Activated naive CD8-positive, alpha-beta T cell treated with anti-CD3 and anti-CD28 coated beads, Interleukin-2, amount 50 U/mL, for 24 hours (primary cell): ENCODE data around the gene CHST11.

Experiments used
- ATAC-seq: fragments of 150-1000 bp; cut with Tn5 transposase; one replicate; pipeline ENCODE4 v1.10.0; 2021
- DNase-seq: peaks from one replicate; pipeline ENCODE4 v3.0.0; 2021
- H3K27ac Mint-ChIP-seq: one replicate; pipeline ENCODE4 v1.8.0; 2021; ENCODE audit warnings: mild to moderate bottlenecking, mixed read lengths
- H3K27me3 Mint-ChIP-seq: one replicate; pipeline ENCODE4 v1.8.0; 2021; ENCODE audit warnings: mixed read lengths
- H3K36me3 Mint-ChIP-seq: one replicate; pipeline ENCODE4 v1.8.0; 2021; ENCODE audit warnings: low read depth, mixed read lengths
- H3K4me1 Mint-ChIP-seq: one replicate; pipeline ENCODE4 v1.8.0; 2021; ENCODE audit warnings: mixed read lengths
- H3K4me3 Mint-ChIP-seq: one replicate; pipeline ENCODE4 v1.8.0; 2021; ENCODE audit warnings: mild to moderate bottlenecking, moderate library complexity, mixed read lengths
- H3K9me3 Mint-ChIP-seq: one replicate; pipeline ENCODE4 v1.8.0; 2021; ENCODE audit warnings: mixed read lengths

The CHST11 gene

GRCh38 chr12:104702565-104703139, 245.9 kb downstream of the CHST11 start:
- H3K9me3 Mint-ChIP-seq = no peaks in the 10 kb centered on the region
- ATAC-seq = no peak
- no peak overlapping the region for H3K4me3 Mint-ChIP-seq
- DNase-seq = no peak
- H3K27ac Mint-ChIP-seq = no peak overlapping the region
- no peaks in the 10 kb centered on the region for H3K27me3 Mint-ChIP-seq
- H3K4me1 Mint-ChIP-seq = peaks cover 36% of the 10 kb centered on the region
- H3K36me3 Mint-ChIP-seq = peaks cover 9% of the 10 kb centered on the region

- Mint-ChIP-seq H3K9me3 (no peaks in the 10 kb centered on the region), H3K27ac (peak overlapping the region; percentile 58), H3K4me1 (peaks cover 35% of the 10 kb centered on the region), H3K36me3 (peaks cover 5% of the 10 kb centered on the region), H3K4me3 (no peak overlapping the region), H3K27me3 (no peaks in the 10 kb centered on the region)
- ATAC-seq (no peak), DNase-seq (no peak)
Measured at GRCh38 chr12:104703372-104703771, 246.6 kb downstream of the CHST11 start.

- peaks cover 37% of the 10 kb centered on the region for H3K4me1 Mint-ChIP-seq
- H3K27me3 Mint-ChIP-seq = no peaks in the 10 kb centered on the region
- ATAC-seq = no peak
- H3K4me3 Mint-ChIP-seq = no peak overlapping the region
- no peaks in the 10 kb centered on the region for H3K9me3 Mint-ChIP-seq
- DNase-seq = no peak
- no peak overlapping the region for H3K27ac Mint-ChIP-seq
- H3K36me3 Mint-ChIP-seq = peaks cover 5% of the 10 kb centered on the region
Measured at GRCh38 chr12:104704224-104704779, 247.6 kb downstream of the CHST11 start.

GRCh38 chr12:104707194-104707593, 250.4 kb downstream of the CHST11 start:
- DNase-seq (no peak), ATAC-seq (no peak)
- Mint-ChIP-seq H3K27ac (no peak overlapping the region), H3K4me3 (no peak overlapping the region), H3K4me1 (peaks cover 31% of the 10 kb centered on the region), H3K9me3 (no peaks in the 10 kb centered on the region), H3K36me3 (peaks cover 5% of the 10 kb centered on the region), H3K27me3 (no peaks in the 10 kb centered on the region)

- Mint-ChIP-seq H3K27ac (no peak overlapping the region), H3K9me3 (no peaks in the 10 kb centered on the region), H3K4me3 (no peak overlapping the region), H3K4me1 (peaks cover 31% of the 10 kb centered on the region), H3K27me3 (no peaks in the 10 kb centered on the region), H3K36me3 (peaks cover 5% of the 10 kb centered on the region)
- no peak for ATAC-seq
- no peak for DNase-seq
Measured at GRCh38 chr12:104707794-104708558, 251.2 kb downstream of the CHST11 start.

GRCh38 chr12:104708891-104709290, 252.1 kb downstream of the CHST11 start:
- Mint-ChIP-seq H3K9me3 (no peaks in the 10 kb centered on the region), H3K4me3 (no peak overlapping the region), H3K4me1 (peaks cover 31% of the 10 kb centered on the region), H3K36me3 (no peaks in the 10 kb centered on the region), H3K27ac (no peak overlapping the region), H3K27me3 (no peaks in the 10 kb centered on the region)
- DNase-seq (no peak), ATAC-seq (no peak)

GRCh38 chr12:104709692-104710435, 253.1 kb downstream of the CHST11 start:
- Mint-ChIP-seq H3K27me3 (no peaks in the 10 kb centered on the region), H3K27ac (no peak overlapping the region), H3K36me3 (no peaks in the 10 kb centered on the region), H3K4me3 (no peak overlapping the region), H3K9me3 (no peaks in the 10 kb centered on the region), H3K4me1 (peaks cover 36% of the 10 kb centered on the region)
- ATAC-seq (no peak), DNase-seq (no peak)

GRCh38 chr12:104710940-104711689, 254.4 kb downstream of the CHST11 start:
- H3K27ac Mint-ChIP-seq = no peak overlapping the region
- no peaks in the 10 kb centered on the region for H3K27me3 Mint-ChIP-seq
- DNase-seq (no peak), ATAC-seq (no peak)
- H3K4me3 Mint-ChIP-seq = no peak overlapping the region
- H3K36me3 Mint-ChIP-seq = no peaks in the 10 kb centered on the region
- no peaks in the 10 kb centered on the region for H3K9me3 Mint-ChIP-seq
- H3K4me1 Mint-ChIP-seq = peaks cover 41% of the 10 kb centered on the region

- no peak for DNase-seq
- no peak for ATAC-seq
- Mint-ChIP-seq H3K4me3 (no peak overlapping the region), H3K27me3 (no peaks in the 10 kb centered on the region), H3K9me3 (no peaks in the 10 kb centered on the region), H3K4me1 (peaks cover 33% of the 10 kb centered on the region), H3K36me3 (no peaks in the 10 kb centered on the region), H3K27ac (no peak overlapping the region)
Measured at GRCh38 chr12:104712477-104712876, 255.7 kb downstream of the CHST11 start.

GRCh38 chr12:104712968-104713367, 256.2 kb downstream of the CHST11 start:
- no peaks in the 10 kb centered on the region for H3K36me3 Mint-ChIP-seq
- H3K27ac Mint-ChIP-seq = no peak overlapping the region

GRCh38 chr12:104713444-104713843, 256.7 kb downstream of the CHST11 start:
- peaks cover 27% of the 10 kb centered on the region for H3K4me1 Mint-ChIP-seq
- H3K36me3 Mint-ChIP-seq = no peaks in the 10 kb centered on the region
- no peak overlapping the region for H3K4me3 Mint-ChIP-seq
- DNase-seq = no peak
- no peaks in the 10 kb centered on the region for H3K27me3 Mint-ChIP-seq
- no peak for ATAC-seq
- H3K27ac Mint-ChIP-seq = no peak overlapping the region
- H3K9me3 Mint-ChIP-seq = no peaks in the 10 kb centered on the region

More at GRCh38 chr12:104712968-104713367, 256.2 kb downstream of the CHST11 start:
- peaks cover 28% of the 10 kb centered on the region for H3K4me1 Mint-ChIP-seq
- DNase-seq = no peak
- no peak for ATAC-seq
- no peaks in the 10 kb centered on the region for H3K9me3 Mint-ChIP-seq
- no peaks in the 10 kb centered on the region for H3K27me3 Mint-ChIP-seq
- H3K4me3 Mint-ChIP-seq = no peak overlapping the region

- Mint-ChIP-seq H3K4me1 (peaks cover 21% of the 10 kb centered on the region), H3K9me3 (no peaks in the 10 kb centered on the region), H3K27ac (peak overlapping the region; percentile 5), H3K4me3 (no peak overlapping the region), H3K27me3 (no peaks in the 10 kb centered on the region), H3K36me3 (no peaks in the 10 kb centered on the region)
- ATAC-seq (no peak), DNase-seq (no peak)
Measured at GRCh38 chr12:104714369-104714768, 257.6 kb downstream of the CHST11 start.

- no peaks in the 10 kb centered on the region for H3K36me3 Mint-ChIP-seq
- H3K27me3 Mint-ChIP-seq = no peaks in the 10 kb centered on the region
- no peak overlapping the region for H3K4me3 Mint-ChIP-seq
- H3K9me3 Mint-ChIP-seq = no peaks in the 10 kb centered on the region
- no peak overlapping the region for H3K27ac Mint-ChIP-seq
- DNase-seq (no peak), ATAC-seq (no peak)
- H3K4me1 Mint-ChIP-seq = peaks cover 32% of the 10 kb centered on the region
Measured at GRCh38 chr12:104716172-104716571, 259.4 kb downstream of the CHST11 start.

GRCh38 chr12:104718304-104718929, 261.7 kb downstream of the CHST11 start:
- DNase-seq (no peak), ATAC-seq (no peak)
- Mint-ChIP-seq H3K27me3 (no peaks in the 10 kb centered on the region), H3K4me3 (no peak overlapping the region), H3K4me1 (peaks cover 52% of the 10 kb centered on the region), H3K36me3 (no peaks in the 10 kb centered on the region), H3K9me3 (no peaks in the 10 kb centered on the region), H3K27ac (no peak overlapping the region)
